GM19099 (cell line): Measurements from ENCODE around the gene IL36G.

Experiments used
- POLR2A ChIP-seq: IDR thresholded peaks from 3 replicates; pipeline ENCODE4 v1.6.1; 2011; ENCODE audit warnings: low read depth; ENCODE audit not compliant: insufficient read length; ENCODE audit errors: extremely low read depth

The IL36G gene

DNA sequence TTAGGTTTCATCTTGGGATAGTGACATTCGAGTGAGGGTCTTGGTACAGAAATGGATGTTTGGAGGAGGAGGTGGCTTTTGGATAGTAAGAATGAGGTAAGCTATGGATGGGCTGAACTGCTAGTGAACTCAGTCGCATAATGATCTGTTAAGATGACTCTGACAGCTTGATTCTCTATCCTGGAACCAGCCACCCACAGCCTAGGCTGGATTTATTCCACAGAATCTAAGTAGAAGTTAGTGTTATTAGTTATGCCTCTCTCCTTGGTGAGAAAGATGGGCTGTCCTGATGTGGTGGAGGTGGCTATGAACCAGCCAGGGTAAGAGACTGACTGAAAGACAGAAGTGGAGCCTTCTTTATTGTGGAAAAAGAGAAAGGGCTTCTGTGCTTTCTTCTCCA lies 49.9 kb downstream of the IL36G start:
- no peak for TF ChIP-seq POLR2A

DNA sequence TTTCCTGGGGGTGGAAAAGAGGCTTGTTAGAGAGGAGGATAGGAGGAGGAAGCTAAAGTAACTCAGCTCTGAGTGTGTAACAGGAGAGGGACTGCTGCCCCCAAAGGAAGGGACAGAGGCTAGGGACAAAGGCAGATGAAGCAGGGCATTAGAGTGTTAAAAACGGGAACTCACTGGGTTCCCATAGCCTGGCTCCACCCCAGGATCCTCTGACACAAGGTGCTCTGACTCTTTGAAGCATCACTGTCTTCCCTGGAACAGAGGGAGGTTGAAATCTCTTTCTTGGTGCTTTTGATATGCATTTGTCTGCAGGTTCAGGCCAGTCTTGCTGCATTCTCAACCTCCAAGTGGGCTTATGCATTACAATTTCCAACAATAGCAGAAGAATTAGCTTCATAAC lies 50.3 kb downstream of the IL36G start:
- TF ChIP-seq POLR2A = no peak

DNA sequence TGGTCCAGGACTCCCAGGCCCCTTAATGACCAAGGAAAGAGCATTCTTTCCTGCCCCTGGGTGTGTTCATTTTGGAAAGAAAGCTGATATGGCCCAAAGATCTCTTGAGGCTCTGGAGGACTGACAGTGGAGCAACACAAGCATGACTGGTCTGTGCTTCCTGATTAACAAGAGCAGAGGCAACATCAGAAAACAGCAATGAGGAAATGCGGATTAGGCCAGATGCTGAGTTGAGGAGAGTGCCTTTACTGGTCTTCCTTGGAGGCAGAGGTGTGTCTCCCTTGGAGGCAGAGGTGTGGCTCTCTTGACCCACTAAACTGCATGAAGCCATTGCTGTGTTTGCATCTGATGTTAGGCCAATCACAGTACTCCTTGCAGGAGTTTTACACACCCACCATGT lies 54.9 kb downstream of the IL36G start:
- TF ChIP-seq POLR2A = no peak

DNA sequence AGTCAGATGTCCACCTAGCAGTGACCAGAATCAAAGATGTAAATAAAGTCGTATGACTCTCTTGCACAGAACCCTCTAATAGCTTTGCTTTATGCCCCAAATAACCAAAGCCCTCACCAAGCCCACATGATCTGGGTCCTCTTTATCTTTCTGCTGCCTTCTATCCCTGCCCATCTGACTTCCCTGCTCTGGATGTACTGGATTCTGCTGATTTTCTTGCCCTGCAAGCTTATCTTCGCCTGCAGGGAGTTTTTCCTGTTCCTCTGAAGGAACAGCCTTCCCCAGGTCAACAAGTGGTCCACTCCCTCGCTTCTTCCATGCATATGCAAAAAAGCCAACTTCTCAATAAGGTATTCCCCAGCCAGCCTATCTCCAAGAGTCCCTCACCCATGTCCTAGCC lies 56.2 kb downstream of the IL36G start:
- no peak for TF ChIP-seq POLR2A
